ENCODE results near the gene GNPDA2. TPM values are rescaled to one million over a fixed set of nuclear protein-coding genes. Genes with fewer than 3 reads are reported as not detected.
"Not testable (repeated sequence)": the region's sequence is repeated elsewhere in the genome, so short reads cannot be mapped to it uniquely, and the experiment has no call there.

The GNPDA2 gene
- total RNA-seq: 10 to 100 TPM; 19.7 to 20.5 TPM

DNA sequence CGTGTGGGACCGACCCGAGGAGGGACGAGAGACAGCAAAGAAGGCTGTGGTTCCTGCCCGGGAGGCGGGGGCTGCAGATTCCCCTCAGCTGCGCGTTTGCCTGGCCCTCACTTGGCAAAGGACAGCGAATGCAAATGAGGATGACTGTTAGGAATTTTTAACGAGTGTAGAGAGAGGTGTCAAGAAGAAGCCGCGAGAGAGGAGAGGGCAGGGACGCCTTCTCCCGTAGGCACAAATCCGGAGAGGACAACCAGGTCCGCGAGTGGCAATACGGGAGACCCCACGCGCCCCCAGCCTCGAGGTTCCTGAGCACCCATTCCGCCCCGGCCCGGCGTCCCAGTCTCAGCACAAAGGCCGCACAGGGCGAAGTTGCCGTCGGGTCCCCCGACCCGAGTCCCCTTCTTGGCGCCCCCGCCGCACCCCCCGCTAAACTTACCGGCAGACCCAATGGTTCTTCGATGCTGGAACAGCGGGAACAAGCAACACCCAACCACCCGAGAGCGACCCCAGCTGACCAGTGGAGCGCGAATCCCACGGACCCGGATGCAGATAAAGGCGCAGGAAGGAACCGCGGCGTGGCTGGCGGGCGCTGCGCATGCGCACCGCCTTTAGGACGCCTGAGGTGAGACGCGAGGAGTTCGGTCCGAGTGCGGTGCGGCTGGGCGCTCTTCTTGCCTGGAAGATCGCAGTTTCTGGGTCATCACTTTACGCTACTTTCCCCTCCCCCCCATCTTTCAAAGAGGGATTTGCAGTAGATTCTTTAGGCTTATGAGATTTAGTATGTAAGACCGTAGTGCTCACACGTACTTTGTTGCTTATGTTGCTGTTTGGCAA lies at the start of gene GNPDA2:
Gene GNPDA2, minus strand, starts transcription at position 519 of the 834 bp plus-strand sequence. CDS start 4,349 bp downstream, outside the sequence.
- CTCF ChIA-PET: no interaction called here
- POLR2A ChIA-PET: interaction anchor here (1.0 to 1.3 kb wide), 2 partner anchors 48 kb away, joined by 4 to 7 read pairs; partner anchors contain the start of gene GUF1

DNA sequence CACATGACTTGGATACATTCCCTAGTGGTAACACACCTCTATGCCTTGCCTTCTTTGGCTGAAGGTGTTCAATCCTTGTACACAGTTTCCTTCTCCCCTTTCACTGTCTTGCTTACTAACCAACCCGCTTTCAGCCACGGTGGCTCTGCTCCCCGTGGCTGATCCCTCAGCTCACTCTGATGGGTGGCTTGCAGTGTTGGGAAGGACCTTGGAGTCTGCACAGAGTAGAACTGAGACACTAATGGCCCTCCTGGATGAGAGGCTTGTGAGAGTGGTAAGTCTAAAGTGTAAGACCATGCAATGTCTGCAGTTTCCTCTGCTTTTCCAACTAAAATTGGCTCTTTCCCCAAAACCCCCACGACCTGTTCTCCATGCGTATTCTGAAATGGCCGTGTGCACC lies 46.0 kb upstream of the GNPDA2 start:
- POLR2A ChIA-PET: no interaction called here
- CTCF ChIA-PET: no interaction called here

DNA sequence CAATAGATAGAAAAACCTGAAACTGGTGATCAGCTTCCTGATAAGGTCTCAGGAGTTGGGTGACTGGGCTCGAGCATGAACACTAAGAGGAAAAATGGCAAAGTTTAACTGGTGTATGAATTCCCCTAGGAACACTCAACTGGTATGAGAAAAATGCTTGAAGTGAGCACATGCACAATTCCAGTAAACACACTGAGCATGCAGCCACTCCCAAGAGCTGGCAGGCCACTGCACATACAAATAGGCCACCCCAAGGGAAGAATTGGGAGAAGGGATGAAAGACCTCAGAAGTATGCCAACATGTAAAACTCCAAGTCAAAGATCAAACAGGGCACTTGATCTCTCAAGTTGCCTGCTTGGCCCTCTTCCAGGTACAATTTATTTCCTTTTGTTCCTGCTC lies 45.4 kb upstream of the GNPDA2 start:
- POLR2A ChIA-PET: no interaction called here
- CTCF ChIA-PET: no interaction called here

DNA sequence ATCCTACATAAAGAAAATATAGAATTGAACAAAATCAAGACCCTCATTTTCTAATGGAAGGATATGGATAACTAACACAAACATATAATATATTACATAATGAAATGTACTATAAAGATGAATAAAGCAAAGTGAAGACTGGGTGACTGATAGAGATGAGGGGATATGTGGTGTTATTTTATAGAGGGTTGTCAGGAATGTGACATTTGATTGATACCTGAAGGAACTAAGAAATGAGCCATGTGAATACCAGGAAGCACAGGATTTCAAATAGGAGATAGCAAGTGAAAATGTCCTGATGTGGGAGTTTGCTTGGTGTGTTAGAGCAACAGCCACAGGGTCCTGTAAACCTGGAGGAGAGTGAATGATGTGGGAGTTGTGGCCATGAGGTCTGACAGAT lies 40.1 kb upstream of the GNPDA2 start:
- POLR2A ChIA-PET: no interaction called here
- CTCF ChIA-PET: no interaction called here

DNA sequence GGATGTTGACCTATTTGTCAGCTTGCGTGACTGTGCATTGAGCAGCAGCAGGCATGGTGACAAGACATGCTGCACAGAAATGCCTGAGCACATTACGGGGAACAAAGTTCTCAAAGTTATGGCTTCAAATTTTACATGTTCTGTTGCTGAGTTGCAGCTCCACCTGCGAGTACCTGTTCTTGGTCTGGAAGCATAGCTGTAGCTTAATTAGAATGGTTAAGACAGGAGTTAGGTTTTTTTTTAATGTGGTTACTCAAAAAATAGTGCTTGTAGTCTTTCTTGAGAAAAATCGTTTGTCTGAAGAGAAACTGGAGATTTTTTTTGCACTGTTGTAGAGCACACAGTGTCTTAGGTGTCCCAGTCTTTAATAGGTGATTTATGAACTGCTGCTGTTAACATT lies 38.8 kb upstream of the GNPDA2 start:
- ChIA-PET CTCF (no interaction called here), POLR2A (no interaction called here)

DNA sequence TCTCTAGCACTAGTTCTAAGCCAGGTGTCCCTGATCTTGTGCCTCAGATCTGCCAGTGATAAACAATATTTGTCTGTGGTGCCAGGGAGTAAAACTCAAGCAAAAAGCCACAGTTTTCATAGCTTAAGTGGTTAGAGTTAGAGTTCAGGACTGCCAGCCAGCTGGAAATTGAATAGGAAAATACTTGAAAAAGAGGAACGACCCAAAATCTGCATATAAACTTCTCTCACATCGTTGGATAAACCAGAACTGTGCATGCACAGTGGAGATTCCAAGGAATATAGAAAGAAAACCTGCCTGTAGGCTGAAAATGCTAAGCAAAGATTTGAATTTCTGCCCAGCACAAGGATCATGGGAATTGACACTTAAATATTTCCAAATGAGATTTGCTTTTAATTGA lies 35.0 kb upstream of the GNPDA2 start:
- ChIA-PET POLR2A (no interaction called here), CTCF (no interaction called here)

DNA sequence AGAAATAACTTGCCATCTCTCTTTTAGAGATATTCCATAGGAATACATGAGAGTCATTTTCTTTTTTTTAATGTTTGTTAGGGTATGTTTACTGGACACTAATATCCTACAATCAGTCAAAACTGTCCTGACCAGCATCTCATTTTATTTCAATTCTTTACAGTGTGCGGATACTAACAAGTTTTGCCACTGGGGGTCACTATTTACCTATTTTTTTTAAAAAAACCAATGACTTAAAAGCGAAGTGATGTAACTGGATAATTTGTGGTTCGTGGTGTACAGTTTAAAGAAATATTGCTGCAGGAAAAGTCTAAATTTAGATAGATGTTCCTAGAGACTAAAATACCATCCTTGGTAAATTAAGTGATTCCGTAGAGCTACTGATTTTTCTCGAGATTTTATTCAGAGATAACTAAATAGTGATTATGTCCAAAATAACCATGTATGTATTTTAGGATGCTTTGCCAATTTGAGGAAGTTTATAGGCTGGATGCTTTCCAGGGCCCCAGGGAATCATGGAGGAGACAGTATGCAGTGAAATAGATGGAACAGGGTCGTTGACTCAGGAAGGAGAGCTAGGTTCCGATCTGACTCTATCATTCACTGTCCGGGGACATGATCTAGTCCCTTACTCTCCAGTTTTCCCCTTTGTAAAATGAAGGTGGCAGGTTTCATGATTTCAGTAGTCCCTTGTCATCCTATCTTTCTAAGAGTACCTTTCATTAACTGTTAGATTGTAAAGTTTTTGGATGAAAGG lies 34.0 kb upstream of the GNPDA2 start:
- ChIA-PET POLR2A (no interaction called here), CTCF (interaction anchor here (0.6 to 1.0 kb wide), 4 partner anchors 10 to 1331 kb away, joined by 3 read pairs; no protein-coding TSS in a partner anchor)

DNA sequence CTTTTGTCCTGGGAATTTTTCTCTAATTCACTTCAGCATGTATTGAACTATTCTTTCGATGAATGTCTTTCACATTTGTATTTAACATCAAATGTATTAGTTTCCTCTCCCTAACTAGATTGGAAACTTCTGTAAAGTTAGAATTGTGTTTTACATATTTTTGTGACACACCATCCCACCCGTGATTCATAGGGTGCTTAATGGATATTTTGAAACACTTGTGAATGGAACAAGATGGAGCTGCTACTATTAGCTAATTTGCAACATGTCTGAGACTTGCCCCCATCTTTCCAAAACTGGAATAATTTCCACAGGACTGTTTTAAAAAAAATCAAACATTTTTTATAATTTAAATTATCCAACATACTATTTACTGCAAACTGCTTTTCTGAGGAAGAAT lies 30.2 kb upstream of the GNPDA2 start:
- CTCF ChIA-PET: no interaction called here
- POLR2A ChIA-PET: no interaction called here

DNA sequence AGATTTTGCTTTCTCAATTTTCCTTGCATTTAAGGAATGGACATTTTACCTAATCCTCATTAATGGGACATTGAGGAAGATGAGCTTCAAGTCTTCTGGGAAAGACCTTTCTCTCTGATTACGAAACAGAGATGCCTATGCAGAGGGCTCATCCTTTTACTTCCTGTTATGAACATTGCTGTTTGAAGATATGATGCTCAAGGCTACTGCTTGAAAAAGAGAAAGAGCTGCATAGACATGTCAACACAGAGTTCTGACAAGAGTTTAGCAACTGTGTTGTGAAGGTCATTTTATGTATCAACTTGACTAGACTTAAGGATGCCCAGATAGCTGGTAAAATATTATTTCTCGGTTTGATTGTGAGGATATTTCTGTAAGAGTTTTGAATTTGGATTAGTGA lies 13.8 kb upstream of the GNPDA2 start:
- ChIA-PET CTCF (no interaction called here), POLR2A (no interaction called here)

DNA sequence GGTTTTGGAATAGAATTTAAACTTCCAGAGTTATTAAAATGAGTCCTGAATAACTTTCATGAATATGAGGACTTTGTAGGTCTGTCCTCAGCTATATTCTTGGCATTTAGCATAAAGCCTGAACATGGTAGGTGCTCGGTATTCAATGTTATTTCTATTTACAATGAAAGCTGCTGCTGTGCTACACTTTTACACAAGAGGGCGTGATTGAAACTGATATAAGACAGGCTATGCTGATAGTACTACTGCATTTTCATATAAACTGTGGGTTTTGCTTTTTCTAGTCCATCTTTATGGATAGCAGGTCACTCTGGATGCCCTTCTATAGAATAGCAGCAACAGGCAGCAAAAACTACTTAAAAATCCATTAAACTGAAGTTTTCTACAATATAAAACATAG lies 12.3 kb upstream of the GNPDA2 start:
- CTCF ChIA-PET: no interaction called here
- POLR2A ChIA-PET: no interaction called here

DNA sequence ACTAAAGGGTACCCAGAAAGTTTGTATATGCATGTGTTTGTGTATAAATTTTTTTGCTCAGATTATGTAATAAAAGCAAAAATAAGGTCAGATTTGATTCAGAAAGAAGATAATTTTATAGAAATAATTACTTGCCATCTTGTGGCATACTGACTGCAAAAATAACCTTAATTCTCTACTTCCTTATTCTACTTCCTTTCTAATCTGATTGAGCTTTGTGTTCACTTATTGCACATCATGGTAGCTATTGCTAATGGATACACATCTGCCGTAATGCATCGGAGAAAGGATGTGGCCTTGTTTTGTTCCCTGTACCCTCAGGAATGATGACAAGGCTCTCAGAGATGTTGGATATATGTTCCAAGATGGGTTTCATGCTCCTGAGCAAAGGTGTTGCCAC lies 10.5 kb upstream of the GNPDA2 start:
- CTCF ChIA-PET: no interaction called here

DNA sequence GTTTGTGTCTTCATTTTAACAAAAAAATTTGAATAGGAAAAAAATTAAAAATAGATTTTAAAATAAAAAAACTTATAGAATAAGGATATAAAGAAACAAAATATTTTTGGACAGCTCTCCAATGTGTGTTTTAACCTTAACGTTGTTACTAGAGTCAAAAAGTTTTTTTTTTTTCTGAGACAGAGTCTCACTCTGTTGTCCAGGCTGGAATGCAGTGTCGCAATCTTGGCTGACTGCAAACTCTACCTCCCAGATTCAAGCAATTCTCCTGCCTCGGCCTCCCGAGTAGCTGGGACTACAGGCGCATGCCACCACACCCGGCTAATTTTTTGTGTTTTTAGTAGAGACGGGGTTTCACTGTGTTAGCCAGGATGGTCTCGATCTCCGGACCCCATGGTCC lies 2.3 kb upstream of the GNPDA2 start:
- CTCF ChIA-PET, POLR2A ChIA-PET: not testable (repeated sequence)

More for the DNA sequence above, 10.5 kb upstream of the GNPDA2 start:
- POLR2A ChIA-PET: no interaction called here

DNA sequence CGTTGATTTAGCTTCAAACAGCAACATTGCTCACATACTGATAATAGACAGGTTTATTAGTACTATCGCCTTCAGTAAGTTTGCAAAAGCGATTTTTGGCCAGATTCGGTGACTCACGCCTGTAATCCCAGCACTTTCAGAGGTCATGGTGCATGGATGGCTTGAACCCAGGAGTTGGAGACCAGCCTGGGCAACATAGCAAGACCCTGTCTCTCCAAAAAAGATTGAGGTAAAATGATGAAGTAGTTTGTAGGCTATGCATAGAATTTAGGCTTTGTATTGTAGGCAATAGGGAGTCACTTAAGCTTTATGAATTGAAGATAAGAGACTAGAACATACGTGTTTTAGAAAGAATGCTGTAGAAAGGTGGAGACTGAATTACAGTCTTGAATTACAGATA lies 1.1 kb upstream of the GNPDA2 start:
- ChIA-PET POLR2A (interaction anchor here (1.3 kb wide), 1 partner anchor 49 kb away, joined by 4 read pairs; the partner anchor contains the start of gene GUF1), CTCF (no interaction called here)

DNA sequence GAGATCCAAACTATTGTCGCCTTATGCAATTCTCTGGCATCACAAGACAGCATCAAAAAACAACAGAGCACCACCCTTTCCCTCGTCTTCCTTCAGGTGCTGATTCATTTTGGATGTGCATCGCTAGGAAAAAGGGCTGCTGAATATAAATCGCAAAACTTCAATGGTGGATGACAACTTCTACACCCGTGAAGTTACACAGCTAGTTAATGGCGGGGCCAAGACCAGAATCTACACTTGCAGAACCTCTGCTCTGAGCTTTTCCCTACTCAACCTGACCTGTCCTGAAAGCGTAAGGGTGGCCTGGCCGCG lies 674 bp downstream of the GNPDA2 start:
- CTCF ChIA-PET: no interaction called here

DNA sequence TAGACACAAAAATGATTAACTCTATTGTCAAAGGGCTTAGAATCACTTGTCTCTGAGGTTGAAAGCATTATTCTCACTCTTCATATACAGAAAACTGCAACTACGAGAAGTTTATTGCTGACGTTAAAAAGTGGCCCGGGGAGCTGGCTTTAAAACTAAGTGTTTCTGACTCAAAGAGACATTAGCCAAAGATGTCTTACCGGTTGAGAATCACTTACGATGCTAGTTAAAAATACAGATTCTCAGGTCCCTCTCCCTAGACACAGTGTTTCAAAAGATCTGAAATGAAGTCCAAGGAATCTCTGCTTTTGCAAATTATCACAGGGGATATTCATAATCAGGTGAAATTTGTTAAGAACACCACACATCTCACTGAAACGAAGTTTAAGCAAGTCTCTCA lies 1.2 kb downstream of the GNPDA2 start:
- CTCF ChIA-PET: interaction anchor here (0.6 kb wide), 1 partner anchor 107 kb away, joined by 3 read pairs; no protein-coding TSS in a partner anchor
- POLR2A ChIA-PET: interaction anchor here (1.0 kb wide), 1 partner anchor 47 kb away, joined by 7 read pairs; the partner anchor contains the start of gene GUF1

More for the DNA sequence above, 674 bp downstream of the GNPDA2 start:
- POLR2A ChIA-PET: interaction anchor here (1.0 kb wide), 1 partner anchor 48 kb away, joined by 7 read pairs; the partner anchor contains the start of gene GUF1

DNA sequence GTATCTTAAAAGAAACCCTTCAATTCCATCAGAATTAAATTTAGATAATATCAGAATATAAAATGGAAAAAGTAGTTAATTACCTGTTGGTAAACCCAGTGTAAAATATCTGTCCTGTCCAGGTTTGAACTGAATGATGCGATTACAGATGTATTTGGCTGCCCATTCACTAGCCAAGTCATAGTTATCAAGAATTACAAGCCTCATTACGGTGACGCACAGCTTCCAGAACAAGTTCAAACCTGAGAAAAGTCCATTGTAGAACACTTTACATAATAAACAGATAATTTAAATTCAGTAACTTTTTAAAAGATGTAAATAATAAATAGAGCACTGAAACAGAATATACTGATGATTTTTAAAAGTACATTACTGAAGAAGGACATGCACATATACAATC lies 4.4 kb downstream of the GNPDA2 start:
- ChIA-PET POLR2A (no interaction called here), CTCF (no interaction called here)

DNA sequence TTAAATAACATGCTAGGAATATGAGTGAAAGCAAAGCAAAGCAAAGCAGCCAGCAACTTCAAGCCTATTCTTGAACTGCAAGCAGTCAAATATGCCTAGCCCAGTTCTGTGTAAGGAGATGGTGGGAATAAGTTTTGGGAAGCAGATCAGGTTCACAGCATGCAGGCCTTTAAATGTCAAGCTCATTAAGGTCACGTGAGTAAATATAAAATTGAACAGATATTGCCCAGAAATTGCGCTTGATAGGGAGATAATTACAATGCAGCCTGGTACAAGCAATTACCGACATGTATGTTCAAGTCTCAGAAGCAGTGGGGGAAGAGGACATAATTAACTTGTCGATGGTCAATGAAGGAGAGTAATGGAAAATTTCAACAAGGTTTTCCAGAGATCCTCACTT lies 6.0 kb downstream of the GNPDA2 start:
- ChIA-PET CTCF (no interaction called here), POLR2A (no interaction called here)

DNA sequence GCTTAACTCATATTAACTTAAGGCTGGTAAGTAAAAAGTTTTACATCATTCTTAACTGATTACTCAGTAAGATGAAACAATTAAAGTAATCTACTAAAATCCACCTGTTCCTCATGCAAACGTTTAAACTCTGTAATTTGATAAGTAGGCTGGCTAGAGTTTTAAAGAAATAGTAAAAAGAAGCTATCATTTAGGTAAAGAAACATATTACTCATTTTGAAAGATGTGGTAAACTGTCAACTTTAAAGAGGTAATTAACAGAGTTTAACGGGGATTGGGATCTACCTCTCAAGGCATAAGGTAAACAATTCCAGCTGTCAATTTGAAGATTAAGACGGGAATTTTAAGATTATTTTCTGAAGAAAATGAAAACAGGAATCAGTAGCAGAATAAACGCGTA lies 9.8 kb downstream of the GNPDA2 start:
- POLR2A ChIA-PET: no interaction called here
- CTCF ChIA-PET: no interaction called here

DNA sequence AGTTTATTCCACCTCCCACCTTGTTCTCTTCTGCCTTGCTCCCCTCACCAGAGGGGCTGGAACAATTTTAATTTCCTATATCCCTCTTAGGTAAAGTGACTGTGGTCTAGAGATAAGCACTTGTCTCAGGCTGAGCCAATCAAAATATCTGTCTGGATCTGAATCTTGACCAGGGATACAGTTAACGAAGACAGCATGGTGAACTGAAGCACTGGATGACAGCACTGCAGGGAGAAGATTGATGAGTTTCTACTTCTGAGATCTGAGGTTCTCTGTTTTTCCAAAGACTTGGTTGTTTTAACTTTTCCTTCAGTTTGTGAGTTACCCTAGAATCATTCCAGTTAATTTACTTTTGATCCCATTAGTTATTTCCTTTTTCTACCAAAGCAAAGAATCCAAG lies 13.2 kb downstream of the GNPDA2 start:
- CTCF ChIA-PET: no interaction called here
- POLR2A ChIA-PET: no interaction called here

DNA sequence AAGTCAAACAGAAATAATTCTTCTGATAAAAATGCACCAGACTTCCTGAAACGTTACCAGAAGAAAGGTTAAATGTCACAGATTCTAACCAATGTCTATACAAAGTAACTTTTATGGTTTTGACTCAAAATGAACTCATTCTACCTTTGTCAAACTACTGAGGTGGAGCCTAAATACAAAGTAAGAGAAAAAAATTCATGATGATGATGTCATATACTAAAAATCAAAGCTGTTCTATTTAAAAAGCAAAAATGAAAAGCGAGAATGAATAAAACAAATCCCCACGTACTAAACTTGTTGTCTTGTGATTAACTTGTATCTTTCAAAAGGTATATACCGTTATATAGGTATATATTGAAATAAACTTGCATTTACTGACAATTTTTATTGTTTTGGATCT lies 21.7 kb downstream of the GNPDA2 start:
- ChIA-PET POLR2A (no interaction called here), CTCF (no interaction called here)

DNA sequence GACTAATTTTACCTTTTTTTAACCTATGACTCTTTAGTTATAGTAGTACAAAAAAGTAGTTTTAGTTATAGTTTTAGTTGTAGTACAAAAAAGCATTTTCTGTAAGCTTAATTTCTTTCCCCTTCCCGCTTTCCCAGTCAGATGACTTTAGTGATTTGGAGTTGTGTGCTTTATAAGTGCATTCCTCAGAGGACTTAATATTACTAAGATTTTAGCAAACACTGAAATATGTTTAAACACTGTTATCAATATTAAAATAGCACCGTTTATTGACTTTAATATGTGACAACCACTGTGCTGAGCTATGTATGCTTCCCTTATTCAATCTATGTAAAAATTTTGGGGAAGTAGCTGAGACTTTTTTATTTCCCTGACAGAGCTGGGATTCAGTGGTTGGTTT lies 25.3 kb downstream of the GNPDA2 start:
- POLR2A ChIA-PET: no interaction called here
- CTCF ChIA-PET: interaction anchor here (1.0 kb wide), 1 partner anchor 23 kb away, joined by 3 read pairs; the partner anchor contains the start of gene GUF1
